Measurements from ENCODE around the gene FRMD8.

DNA sequence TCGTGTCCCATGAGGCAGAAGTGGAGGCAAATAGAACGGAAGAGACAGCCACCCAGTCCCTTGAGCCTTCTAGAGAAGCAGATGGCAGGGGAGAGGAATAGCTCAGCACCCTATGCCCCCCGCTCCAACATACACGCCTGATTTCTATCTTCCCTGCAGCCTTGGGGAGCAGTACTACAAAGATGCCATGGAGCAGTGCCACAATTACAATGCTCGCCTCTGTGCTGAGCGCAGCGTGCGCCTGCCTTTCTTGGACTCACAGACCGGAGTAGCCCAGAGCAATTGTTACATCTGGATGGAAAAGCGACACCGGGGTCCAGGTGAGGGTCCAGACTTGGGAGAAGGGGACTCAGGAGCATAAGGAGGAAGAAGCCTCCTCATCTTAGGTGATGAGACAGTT lies 46.2 kb upstream of the FRMD8 start:
- TF ChIP-seq, protein P1, sequence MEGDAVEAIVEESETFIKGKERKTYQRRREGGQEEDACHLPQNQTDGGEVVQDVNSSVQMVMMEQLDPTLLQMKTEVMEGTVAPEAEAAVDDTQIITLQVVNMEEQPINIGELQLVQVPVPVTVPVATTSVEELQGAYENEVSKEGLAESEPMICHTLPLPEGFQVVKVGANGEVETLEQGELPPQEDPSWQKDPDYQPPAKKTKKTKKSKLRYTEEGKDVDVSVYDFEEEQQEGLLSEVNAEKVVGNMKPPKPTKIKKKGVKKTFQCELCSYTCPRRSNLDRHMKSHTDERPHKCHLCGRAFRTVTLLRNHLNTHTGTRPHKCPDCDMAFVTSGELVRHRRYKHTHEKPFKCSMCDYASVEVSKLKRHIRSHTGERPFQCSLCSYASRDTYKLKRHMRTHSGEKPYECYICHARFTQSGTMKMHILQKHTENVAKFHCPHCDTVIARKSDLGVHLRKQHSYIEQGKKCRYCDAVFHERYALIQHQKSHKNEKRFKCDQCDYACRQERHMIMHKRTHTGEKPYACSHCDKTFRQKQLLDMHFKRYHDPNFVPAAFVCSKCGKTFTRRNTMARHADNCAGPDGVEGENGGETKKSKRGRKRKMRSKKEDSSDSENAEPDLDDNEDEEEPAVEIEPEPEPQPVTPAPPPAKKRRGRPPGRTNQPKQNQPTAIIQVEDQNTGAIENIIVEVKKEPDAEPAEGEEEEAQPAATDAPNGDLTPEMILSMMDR (conservative IDR thresholded peaks at IDR 0.05; ENCODE audit: low read depth, low read length): no peak
- TF ChIP-seq POLR2A (IDR thresholded peaks at IDR 0.05; ENCODE audit: low read depth, low read length) (no peak), RAD21 (IDR thresholded peaks at IDR 0.05; ENCODE audit: low read length) (no peak), CEBPB (IDR thresholded peaks at IDR 0.05; ENCODE audit: low read depth, low read length) (no peak), MXI1 (IDR thresholded peaks at IDR 0.05; ENCODE audit: borderline replicate concordance, low read depth, low read length) (no peak), CHD1 (IDR thresholded peaks at IDR 0.05; ENCODE audit: low read depth, low read length) (no peak), MAFK (IDR thresholded peaks at IDR 0.05; ENCODE audit: low read depth, low read length) (no peak), FOS (IDR thresholded peaks at IDR 0.05; ENCODE audit: low read depth, low read length) (no peak), NFE2L2 (IDR thresholded peaks at IDR 0.05; ENCODE audit: low read depth, low read length) (no peak)
- TF ChIP-seq, protein P2, sequence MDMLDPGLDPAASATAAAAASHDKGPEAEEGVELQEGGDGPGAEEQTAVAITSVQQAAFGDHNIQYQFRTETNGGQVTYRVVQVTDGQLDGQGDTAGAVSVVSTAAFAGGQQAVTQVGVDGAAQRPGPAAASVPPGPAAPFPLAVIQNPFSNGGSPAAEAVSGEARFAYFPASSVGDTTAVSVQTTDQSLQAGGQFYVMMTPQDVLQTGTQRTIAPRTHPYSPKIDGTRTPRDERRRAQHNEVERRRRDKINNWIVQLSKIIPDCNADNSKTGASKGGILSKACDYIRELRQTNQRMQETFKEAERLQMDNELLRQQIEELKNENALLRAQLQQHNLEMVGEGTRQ (IDR thresholded peaks at IDR 0.05; ENCODE audit: low read depth, low read length): no peak

All from IMR-90 (cell line).